ENCODE measurements around the gene TSHZ3.

DNA sequence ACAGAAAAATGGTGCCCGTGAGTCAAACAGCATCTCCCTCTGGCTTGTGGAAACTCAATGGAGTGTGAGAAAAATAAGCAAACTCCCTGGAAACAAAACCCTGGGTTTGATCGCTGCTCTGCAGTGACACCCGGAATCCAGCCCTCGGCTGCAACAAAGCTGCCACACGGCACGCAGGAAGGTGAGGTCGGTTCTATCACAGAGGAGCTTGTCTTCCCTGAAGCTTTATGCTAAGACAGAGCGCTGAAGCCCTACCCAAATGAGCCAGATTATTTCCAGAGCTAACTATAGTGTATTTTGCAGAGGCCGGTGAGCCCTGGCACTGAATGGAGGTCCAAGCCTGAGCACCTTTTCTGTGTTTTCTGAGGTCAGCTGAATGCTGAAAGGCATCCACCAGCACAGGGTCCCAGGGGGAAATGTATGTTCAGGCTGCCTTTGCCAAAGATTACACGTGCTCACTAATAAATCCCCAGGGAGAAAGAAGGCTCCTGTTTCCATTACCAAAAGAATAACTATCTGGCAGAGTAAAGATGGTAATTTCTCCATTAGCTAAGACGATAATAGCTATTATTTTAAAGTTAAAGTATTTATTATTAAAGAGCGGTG is 77.8 kb downstream of the TSHZ3 start:
- TF ChIP-seq, protein P1, sequence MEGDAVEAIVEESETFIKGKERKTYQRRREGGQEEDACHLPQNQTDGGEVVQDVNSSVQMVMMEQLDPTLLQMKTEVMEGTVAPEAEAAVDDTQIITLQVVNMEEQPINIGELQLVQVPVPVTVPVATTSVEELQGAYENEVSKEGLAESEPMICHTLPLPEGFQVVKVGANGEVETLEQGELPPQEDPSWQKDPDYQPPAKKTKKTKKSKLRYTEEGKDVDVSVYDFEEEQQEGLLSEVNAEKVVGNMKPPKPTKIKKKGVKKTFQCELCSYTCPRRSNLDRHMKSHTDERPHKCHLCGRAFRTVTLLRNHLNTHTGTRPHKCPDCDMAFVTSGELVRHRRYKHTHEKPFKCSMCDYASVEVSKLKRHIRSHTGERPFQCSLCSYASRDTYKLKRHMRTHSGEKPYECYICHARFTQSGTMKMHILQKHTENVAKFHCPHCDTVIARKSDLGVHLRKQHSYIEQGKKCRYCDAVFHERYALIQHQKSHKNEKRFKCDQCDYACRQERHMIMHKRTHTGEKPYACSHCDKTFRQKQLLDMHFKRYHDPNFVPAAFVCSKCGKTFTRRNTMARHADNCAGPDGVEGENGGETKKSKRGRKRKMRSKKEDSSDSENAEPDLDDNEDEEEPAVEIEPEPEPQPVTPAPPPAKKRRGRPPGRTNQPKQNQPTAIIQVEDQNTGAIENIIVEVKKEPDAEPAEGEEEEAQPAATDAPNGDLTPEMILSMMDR (IDR thresholded peaks at IDR 0.05; ENCODE audit: low read depth, low read length), result no peak
- TF ChIP-seq EZH2phosphoT487 (IDR thresholded peaks at IDR 0.05; ENCODE audit: low read depth), result no peak

Measured in OCI-LY3 (cell line).